Right lobe of liver (tissue), 4 donors: Measurements from ENCODE around the gene LENG9.

Experiments
- POLR2A ChIP-seq: fragments of 450-650 bp; IDR thresholded peaks from one replicate; pipeline ENCODE4 v1.6.1; 2017; ENCODE audit warnings: antibody characterized with exemption, mild to moderate bottlenecking
- TF ChIP-seq, protein P1 (sequence below), 4 donors: fragments of 200-600 bp in 3 of 4; fragments of 450-650 bp in 1 of 4; IDR thresholded peaks; one replicate each; pipeline versions ENCODE4 v1.5.1 to v1.8.0; 2016 to 2022; ENCODE audit warnings: antibody characterized with exemption in 4 of 4, mild to moderate bottlenecking in 2 of 4
- donor health status: DM: no; HTN: no; CAD: no.
- donor health status: DM: no; HTN: no; CAD: no.
- donor health status: DM: no; HTN: yes; CAD: no.

DNA sequence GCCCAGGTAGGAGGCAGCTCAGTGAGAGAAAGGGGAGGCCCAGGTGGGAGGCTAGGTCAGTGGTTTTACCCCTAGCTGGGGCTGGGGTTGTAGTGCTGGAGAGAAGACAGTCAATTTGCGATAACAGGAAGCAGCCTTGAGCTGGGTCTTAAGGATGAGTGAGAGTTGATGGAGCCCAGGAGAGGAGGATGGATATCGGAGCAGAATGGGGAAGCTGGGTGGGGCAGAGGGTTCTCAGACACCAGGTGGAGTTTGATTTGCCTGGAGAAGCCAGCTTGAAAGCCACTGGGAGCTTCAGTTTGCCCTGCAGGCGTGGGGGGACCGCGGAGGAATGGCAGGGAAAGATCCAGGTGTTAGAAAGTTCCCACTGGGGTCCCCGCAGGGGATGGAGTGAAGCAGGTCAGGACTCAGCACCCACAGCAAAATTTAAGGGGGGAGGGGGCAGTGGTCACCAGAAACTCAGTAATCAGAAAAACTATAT, 10.4 kb upstream of the LENG9 start:
- no peak for TF ChIP-seq POLR2A
- TF ChIP-seq, protein P1, sequence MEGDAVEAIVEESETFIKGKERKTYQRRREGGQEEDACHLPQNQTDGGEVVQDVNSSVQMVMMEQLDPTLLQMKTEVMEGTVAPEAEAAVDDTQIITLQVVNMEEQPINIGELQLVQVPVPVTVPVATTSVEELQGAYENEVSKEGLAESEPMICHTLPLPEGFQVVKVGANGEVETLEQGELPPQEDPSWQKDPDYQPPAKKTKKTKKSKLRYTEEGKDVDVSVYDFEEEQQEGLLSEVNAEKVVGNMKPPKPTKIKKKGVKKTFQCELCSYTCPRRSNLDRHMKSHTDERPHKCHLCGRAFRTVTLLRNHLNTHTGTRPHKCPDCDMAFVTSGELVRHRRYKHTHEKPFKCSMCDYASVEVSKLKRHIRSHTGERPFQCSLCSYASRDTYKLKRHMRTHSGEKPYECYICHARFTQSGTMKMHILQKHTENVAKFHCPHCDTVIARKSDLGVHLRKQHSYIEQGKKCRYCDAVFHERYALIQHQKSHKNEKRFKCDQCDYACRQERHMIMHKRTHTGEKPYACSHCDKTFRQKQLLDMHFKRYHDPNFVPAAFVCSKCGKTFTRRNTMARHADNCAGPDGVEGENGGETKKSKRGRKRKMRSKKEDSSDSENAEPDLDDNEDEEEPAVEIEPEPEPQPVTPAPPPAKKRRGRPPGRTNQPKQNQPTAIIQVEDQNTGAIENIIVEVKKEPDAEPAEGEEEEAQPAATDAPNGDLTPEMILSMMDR (IDR thresholded peaks at IDR 0.05): no peak
